NCI-H526 (cell line): ENCODE data around the gene GATA6.
"Not testable (repeated sequence)": the region's sequence is repeated elsewhere in the genome, so short reads cannot be mapped to it uniquely, and the experiment has no call there.

Experiments used
- DNase-seq, 2 experiments: peaks; one replicate each; lab custom pipeline; 2025; lab: John Stamatoyannopoulos, UW

GATA6 gene

DNA sequence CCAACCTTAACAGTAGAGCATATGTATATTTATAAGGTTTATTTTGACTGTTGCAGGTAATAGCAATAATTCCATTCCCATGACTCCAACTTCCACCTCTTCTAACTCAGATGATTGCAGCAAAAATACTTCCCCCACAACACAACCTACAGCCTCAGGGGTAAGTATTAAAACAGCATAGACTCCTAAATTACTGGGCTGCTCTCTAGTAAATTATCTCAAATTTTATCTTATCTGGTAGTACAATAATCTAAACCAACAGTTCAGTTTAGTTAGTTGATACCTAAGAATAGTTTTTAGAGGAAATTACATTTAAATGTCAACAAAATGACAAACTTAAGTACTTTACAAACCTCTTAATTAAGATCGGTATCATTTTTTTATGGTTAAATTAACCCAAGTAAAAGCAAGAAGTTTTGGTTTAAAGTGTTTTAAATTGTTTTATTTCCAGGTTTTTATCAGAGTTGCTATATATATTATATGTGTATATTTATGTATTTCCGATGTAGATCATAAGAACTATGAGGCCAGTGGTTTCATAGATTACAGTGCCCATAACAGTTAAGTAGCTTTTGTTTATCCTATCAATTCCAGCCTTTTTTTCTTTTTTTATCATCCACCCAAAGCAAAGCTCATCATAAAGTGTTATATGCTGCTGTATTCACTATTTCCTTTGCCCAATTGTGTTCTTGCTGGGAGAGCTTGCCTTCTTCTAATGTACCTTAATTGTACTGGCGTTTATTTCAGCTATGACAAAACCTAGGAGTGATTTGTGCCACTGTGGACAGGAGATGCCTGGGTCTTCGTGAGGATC, 13.7 kb downstream of the GATA6 start:
- no peak for DNase-seq

DNA sequence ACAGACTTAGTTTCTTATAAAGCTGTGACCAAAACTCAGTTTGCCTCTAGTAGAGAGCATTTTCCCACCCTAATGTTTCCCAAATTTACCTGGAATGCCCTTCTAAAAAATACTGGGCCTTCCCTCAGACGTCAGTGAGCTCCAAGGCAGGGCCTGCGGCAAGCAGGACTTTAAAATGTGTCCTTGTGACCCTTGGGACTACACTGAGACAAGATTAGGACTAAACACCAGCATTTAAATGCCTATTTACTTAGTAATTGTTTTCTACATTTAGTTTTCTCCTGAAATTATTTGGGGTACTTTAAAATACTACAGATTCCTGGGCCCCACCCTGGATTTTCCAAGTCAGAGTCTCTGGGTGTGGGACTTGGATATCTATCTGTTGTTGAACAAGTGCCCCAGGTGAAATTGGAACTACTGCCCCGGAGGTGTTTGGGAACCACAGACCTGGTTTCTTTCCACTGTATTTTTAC, 14.3 kb downstream of the GATA6 start:
- no peak for DNase-seq

DNA sequence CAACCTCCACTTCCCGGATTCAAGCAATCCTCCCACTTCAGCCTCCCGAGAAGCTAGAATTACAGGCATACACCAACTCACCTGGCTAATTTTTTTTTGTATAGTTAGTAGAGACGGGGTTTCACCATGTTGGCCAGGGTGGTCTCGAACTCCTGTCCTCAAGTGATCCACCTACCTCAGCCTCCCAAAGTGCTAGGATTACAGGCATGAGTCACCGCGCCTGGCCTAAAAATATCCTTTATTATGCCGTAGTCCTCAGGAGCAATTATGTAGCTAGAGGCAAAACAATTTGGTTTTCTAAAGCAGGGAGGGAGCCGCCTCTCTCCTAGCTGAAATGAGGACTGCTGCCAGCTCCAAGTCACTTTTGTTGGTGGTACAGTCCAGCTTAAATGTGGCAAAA, 15.2 kb downstream of the GATA6 start:
- DNase-seq = not testable (repeated sequence)

DNA sequence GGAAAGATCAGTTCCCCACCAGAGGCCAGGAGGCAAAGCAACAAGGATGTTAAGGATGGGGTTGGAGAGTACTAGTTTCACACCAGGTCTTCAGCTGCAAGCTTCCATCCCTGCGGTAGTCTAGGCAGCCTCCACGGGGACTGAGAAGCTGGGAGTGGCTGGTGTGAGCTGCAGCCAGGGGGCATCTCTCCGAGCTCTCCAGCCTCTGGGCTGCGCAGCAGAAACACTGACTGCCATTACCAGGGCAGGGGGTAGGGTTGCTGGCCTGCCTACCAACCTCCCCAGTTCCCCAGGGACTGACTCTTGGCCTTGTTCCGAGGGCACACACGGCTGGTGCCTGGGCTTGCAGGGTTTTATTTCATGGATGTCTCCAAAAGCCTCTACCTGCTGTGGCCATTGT, 15.9 kb downstream of the GATA6 start:
- peak in 1 of 2 experiments; percentile 30 for DNase-seq

DNA sequence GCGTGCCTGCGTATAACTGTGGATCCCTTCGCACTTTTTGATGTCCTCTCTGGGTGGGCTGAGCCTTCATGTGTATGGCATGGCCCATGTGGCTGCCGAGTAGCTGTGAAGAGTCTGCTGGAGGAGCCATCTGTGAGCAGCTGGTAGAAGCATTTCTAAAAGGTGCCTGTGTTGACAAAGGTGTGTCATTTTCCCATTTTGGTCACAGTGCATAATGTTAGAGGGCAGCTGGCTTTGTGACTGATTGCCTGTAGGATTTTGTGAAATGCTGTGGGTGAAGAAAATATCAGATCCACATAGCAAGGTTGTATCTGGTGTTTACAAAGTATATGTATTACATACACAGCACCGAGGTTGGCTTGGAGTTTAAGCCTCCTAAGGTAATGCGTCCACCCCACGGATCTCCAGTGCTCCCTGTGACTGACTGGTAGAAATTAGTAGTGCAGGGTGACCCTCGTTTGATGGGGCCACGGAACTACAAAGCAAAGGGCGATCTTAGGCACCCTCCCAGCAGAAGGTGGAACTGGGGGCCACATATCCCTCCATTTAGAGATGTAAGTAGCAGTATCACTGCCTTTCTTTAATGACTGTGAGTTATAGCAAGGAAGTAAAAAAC, 16.5 kb downstream of the GATA6 start:
- DNase-seq = no peak

DNA sequence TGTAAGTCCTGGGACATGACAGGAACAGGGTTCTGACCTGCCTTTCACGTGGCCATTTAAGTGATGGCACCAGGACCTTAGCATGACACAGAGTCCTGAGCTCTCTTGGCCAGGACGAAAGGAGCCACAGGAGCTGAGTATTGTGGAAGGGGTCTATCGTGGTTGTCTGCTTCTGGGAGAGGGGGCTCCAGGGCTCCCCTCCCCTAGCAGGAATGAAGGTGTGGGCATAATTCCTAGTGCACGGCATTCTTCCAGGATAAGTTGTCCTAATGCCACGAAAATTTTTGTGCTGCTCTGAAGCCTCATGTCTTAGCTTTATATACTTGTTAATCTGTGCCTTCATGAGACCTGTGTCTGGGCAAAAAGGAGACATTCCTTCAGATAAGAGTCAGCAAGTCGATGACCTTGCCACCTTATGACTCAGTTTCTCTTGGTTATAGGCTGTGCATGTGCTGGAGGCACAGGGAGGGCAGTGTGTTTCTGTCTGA, 17.1 kb downstream of the GATA6 start:
- DNase-seq = no peak

DNA sequence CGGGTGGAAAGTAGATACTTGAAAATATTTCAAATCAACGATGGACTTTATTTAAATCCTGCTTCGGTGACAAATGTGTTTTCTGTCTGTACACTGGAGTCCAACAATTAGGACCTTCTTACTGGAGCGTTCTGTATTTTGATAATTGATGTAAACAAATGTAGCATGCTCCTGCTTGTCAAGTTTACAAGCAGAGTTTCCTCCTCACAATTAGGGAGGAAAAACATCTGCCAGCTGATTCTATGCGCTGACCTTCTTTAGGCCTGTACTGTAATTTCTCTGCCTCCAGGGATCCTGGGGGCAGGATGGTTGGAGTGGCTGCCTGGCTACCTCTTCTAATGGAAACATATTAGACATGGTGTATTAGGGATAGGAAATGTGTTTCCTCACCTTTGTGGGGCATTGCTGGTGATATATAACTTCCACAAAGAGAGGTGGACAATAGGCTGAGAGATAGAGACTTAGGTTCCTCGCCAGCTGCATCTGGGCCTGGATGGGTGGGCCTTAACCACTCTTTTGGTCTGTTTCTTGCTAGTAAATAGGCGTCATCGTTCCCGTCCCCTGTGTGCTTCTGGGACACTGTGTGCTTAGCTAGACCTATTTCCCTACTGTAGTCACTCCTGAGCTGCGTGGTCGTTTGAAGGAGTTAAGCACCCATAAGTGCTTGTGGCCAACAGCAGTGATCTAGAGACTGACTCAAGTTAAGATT, 19.3 kb downstream of the GATA6 start:
- DNase-seq = no peak

DNA sequence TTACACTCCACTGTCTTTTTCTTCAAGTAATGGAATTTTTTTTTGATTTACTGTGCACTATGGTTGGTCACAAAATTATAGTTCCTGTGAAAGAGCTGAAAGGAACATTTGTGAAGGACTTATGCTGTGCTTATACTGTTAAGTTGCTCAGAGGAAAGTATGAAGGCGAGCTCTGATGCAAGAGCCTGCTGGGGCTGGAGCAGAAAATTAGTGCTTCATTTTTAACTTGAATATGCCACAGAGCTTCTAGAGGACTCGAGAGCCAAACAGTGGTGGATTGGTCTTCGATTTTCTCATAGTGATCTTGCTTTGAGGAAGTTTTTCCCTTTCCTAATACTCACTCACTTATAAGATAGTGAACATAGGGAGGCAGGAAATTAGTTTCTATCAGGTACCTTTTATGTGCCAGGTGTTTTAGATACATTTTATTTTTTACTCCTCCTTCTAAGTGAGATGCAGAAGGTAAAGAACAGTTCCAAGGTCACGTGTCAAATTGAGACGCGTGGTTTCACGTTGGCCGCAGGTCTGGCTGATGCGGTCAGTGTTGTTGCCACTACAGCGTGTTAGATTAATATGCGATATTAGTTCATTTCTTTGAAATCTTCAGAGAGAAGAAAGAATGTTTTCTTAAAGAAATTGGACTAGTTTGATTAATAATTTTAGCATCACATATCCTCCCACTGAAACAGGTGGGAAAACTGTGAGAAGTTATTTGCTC, 20.2 kb downstream of the GATA6 start:
- no peak for DNase-seq

DNA sequence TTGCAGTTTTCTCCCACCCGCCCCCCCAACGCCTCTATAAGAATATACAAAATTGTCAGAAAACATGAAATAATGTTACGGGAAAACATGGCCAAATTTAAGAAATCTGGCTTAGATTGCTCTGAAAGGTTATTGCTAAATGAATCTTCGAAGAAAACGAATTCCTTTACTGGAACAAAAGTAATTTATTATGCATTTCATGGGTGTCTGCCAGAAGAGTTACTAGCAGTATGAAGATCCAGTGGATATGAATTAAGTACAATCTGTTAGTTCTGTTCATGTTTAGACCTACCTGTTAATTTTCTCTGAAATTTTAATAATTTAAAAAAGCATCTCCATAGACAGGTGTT, 21.9 kb downstream of the GATA6 start:
- no peak for DNase-seq

DNA sequence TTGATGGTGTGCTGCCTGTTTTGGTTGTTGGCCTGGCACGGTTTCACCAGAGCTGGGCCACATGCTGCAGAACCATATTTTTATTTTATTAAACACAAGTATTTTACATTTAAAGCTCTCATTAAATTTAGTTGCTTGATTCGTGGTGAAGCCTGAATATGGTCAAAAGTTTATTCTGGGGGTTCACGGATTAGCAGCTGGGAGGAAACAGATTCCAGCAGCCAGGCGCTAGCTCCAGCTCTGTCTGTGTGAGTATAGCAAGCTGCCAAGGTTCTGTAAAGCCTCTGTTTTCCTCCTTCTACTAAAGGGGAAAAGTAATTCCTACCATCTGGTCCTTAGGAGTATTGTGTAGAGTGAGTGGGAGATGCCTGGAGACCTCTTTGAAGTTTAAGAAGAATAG, 22.5 kb downstream of the GATA6 start:
- no peak for DNase-seq

DNA sequence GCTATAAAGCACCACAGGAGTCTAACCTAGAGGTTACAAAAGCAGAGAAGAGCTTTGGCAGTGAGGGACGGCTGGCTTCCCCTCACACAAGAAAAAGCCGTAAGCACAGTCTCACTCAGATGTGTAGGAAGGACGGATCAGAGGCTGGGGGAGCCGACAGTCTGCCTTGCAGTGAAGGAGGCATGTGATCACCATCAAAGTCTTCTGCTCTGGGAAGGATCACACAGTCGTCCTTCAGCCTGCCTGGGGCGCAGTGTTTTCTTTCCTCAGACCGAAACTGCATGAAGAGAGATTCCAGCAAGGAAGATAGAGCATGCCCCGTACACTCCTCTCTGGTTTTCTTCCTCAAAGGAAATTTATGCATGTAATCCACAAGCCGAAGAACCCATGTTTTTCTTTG, 24.1 kb downstream of the GATA6 start:
- DNase-seq = no peak

DNA sequence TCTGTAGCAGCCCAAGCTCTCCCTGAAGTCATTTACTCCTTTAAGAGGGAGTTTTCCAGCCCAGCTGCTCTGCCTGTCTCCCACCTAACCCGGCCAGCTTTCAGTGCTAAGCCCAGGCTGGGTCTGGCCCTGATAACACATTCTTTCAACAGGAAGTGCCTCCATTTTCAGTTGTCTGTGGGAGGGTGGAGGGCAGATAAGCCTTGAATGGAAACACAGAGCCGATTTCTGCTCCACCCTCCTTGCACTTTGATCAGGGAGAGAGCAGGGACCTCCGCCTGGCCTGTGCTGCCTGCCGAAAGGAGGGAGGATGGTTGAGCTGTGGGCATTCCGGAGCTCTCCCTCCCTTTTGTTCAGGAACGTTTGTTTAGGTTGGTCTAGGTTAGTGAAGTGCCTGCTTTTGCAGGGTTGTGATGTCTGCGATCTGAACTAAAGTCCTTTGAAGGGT, 24.8 kb downstream of the GATA6 start:
- no peak for DNase-seq

DNA sequence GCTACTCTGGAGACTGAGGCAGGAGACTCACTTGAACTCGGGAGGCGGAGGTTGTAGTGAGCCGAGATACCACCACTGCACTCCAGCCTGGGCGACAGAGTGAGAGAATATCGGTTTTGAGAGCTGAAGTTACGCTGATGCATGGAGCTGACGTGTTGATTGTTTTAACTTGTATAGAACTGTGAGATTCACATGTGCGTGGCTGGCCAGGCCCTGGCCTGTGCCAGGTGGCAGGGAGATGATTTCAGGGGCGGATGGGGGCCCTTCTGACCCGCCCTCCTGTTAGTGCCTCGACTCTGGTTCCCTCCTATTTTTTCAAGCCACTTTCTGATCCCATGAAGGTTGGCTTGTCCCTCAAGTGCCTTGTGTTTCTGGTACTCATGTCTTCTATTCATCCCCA, 25.7 kb downstream of the GATA6 start:
- no peak for DNase-seq

DNA sequence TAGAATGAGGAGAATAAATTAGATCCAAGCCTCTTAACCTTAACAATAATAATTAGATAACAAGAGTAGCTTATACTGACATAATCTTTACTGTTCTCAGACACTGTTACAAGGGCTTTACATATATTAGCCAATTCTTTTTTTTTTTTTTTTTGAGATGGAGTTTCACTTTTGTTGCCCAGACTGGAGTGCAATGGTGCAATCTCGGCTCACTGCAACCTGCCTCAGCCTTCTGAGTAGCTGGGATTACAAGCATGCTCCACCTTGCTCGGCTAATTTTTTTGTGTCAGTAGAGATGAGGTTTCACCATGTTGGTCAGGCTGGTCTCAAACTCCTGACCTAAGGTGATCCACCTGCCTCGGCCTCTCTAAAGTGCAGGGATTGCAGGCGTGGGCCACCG, 27.6 kb downstream of the GATA6 start:
- not testable (repeated sequence) for DNase-seq

DNA sequence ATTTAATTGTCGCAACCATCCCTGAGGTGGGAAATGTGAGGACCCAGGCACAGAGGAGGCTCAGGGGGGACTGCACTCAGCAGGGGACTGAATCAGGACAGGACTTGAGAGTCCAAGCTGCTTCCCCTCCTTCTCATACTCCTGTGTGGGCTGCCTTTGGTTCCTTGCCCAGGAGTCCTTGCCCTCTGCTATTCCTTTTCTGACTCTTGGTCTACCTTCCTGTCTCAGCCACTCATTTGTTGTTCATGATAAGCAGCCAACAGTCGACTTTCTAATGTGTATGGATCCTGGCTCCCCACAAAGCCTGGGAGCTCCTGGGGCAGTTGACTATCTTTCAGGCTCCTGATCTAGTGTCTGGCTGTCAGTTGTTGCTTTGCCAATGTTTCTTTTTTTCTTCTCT, 28.3 kb downstream of the GATA6 start:
- no peak for DNase-seq

DNA sequence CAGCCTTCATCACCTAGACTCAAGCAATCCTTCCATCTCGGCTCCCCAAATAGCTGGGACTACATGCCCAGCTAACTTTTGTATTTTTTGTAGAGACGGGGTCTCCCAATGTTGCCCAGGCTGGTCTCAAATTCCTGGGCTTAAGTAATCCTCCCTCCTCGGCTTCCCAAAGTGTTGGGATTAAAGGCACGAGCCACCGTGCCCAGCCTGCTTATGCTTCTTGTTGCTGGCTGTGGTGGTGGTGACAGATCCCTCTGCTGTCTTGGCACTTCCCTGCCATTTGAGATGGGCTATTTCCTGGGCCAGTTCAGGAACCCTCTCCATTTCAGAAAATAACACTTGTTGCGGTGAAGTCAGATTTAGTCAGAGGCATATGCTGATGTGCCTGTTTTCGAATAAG, 28.8 kb downstream of the GATA6 start:
- DNase-seq = no peak

DNA sequence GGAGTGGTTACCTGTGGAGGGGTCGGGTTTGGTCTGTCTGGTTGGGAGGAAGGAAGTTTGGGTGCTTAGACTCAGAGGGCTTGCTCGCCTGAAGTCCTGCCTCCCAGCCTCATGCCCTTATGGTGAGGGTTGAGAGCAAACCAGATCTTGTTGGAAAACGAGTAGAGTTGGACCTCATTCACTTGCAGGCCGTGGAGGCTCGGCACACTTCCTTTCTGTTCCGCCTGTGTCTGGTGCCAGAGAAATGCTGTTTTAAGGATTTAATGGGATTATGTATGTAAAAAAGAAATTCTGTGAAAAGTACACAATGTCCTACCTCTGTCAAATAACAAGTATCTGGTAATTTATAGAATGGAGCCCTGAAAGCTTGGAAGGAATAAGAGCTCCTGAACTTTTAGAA, 29.6 kb downstream of the GATA6 start:
- no peak for DNase-seq

DNA sequence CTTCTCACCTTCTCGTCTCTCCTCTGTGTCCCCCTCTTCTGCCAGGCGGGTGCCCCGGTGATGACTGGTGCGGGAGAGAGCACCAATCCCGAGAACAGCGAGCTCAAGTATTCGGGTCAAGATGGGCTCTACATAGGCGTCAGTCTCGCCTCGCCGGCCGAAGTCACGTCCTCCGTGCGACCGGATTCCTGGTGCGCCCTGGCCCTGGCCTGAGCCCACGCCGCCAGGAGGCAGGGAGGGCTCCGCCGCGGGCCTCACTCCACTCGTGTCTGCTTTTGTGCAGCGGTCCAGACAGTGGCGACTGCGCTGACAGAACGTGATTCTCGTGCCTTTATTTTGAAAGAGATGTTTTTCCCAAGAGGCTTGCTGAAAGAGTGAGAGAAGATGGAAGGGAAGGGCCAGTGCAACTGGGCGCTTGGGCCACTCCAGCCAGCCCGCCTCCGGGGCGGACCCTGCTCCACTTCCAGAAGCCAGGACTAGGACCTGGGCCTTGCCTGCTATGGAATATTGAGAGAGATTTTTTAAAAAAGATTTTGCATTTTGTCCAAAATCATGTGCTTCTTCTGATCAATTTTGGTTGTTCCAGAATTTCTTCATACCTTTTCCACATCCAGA, 31.3 kb downstream of the GATA6 start:
- no peak for DNase-seq

DNA sequence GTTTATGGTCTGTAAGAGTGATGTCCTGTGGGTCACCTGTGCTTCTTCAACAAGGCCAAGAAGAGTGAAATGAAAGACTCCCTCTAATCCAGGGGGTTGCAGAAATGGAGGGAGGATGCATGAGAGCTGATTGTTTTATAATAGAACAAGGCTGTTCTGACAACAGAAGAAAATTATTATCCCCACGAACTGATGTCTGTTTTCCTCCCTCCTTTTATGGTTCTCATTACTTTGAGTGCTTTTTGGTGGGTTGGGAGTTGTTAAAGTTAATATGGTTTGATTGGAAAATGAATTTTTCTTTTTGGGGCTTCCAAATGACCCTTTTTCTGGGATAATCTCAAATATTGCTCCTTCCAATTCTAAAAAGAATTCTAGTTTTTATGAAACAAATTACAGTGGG, 33.6 kb downstream of the GATA6 start:
- DNase-seq = no peak

DNA sequence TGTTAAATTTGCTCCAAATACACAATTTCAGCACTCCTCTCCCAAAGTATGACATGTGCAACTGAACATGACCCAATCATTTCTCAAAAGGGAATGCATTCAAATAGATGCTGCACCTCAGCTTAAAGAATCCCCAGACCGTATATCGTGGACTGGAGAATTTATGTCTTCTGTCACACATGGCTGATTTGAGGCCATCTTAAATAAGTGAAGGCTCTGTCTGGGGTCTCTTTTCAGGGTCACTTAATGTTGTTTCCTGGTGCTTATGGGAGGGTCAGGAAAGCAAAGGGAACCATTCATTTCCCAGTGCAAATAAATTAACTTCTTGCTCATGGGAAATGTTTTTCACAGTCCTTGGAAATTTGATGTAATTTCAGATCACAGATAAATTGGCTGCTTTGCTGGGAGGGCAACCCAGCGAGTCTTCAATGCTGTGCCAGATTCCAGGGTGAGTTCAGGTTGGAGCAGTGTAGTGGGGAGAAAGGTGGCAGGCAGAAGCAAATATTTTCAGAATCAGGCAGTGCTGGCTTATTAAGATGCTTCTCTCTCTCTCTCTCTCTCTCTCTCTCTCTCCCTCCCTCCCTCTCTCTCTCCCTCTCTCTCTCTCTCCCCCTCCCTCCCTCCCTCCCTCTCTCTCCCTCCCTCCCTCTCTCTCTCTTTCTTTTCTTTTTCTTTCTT, 34.3 kb downstream of the GATA6 start:
- no peak for DNase-seq

DNA sequence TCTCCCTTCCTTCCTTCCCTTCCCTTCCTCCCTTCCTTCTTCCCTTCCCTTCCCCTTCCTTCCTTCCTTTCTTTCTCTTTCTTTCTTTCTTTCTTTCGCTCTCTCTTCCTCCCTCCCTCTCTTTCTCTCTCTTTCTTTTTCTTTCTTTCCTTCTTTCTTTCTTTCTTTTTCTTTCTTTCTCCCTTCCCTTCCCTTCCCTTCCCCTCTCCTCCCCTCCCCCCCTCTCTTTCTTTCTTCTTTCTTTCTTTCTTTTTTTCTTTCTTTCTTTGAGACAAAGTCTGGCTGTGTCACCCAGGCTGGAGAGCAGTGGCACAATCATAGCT, 34.8 kb downstream of the GATA6 start:
- DNase-seq = no peak
